GM12872 (cell line): ENCODE results near the gene CDC14B.

Source experiments
- TF ChIP-seq, protein P1 (sequence below): IDR thresholded peaks from 3 replicates; pipeline ENCODE4 v1.5.1; 2011; ENCODE audit warnings: low read depth, mild to moderate bottlenecking, low read length, moderate library complexity; ENCODE audit not compliant: insufficient read depth

Gene CDC14B

DNA sequence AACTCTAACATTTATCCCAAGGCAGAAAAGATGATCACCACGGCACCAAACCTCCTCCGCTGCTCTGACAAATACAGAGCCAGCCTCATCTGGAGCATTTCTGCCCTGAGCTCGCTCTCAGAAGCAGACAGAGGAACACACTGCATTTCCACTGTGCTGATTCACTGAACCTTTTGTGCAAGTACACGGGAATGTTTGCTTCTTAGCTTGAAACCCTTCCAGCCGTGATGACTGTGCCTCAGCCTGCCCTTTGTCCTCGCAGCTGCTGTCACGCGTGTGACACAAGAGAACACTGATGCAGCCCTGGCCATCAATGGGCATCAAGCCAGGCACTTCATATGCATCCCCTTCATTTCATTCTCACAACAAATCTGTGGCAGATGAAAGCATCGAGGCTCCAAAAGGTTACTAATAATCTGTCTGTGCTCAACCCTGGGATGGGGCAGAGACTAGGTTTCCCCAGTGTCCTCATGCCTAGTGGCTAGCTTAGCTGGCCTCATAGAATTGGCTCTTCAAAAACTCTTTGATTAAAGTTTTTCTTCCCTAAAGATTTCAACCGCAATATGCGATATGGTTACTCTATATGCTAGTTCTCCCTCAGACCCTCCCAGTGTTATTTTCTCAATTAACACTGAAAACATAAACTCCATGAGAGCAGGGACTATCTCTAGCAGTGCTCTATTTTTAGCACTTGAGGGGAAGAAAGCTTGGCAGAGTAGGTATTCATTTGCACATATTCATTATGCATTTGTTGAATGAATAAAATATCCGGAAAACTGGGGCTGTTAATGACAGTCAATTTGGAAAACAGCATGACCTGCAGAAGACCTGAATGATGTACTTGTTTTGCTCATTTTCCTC is 7.3 kb downstream of the CDC14B start:
- TF ChIP-seq, protein P1, sequence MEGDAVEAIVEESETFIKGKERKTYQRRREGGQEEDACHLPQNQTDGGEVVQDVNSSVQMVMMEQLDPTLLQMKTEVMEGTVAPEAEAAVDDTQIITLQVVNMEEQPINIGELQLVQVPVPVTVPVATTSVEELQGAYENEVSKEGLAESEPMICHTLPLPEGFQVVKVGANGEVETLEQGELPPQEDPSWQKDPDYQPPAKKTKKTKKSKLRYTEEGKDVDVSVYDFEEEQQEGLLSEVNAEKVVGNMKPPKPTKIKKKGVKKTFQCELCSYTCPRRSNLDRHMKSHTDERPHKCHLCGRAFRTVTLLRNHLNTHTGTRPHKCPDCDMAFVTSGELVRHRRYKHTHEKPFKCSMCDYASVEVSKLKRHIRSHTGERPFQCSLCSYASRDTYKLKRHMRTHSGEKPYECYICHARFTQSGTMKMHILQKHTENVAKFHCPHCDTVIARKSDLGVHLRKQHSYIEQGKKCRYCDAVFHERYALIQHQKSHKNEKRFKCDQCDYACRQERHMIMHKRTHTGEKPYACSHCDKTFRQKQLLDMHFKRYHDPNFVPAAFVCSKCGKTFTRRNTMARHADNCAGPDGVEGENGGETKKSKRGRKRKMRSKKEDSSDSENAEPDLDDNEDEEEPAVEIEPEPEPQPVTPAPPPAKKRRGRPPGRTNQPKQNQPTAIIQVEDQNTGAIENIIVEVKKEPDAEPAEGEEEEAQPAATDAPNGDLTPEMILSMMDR, result no peak

DNA sequence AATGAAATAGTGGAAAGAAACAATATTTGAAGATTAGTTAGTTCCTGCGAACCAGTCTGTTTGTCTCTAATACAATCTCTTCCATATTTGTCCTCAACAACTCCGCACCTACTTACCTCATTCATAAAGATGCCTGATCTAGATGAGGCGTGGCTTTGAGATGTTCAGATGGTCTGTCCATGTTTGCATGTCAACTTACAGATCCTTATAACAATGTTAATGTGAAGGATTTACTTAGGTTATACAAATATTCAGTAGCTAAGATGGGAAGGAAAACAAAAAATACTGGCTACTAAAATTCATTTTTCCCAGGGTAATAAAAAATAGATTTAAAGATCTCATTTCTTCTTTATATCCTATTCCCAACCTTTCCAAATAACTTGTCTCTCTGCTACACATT is 8.3 kb downstream of the CDC14B start:
- TF ChIP-seq, protein P1, result no peak

DNA sequence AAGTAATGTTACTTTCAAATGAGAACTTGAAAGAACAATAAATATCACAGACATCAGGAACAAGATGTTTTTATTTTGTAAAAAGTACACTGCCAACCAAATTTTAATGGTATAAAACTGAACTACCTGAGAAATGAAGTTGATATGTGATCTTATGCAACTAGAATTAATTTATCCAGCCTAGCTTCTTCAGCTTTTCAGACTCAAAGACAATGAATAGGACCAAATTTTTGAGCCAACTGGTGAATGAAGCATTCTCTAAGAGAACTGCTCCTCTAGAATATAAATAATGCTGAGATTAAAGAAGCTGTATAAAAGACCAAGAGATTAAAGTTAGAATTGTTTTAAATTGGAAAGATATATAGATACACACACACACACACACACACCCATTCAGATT is 9.9 kb downstream of the CDC14B start:
- TF ChIP-seq, protein P1, result no peak

DNA sequence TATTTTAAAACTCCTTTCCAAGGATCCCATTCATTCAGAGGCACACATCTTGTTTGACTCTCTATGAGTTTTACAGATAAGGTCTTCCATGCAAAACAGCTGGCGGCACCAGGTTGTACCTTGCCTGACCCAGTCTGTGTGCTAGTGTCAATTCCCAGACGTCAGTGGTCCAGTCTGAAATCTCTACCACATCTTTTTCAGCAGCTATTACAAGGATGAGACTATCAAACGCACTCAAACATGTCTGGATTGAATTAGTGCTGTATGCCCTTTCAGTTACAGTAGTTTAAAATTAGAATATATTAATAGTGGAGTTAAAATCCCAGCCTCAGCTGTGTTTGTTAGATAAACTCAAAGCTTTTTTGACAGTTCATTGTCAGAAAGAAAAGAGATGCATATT is 11.7 kb downstream of the CDC14B start:
- TF ChIP-seq, protein P1, result no peak

DNA sequence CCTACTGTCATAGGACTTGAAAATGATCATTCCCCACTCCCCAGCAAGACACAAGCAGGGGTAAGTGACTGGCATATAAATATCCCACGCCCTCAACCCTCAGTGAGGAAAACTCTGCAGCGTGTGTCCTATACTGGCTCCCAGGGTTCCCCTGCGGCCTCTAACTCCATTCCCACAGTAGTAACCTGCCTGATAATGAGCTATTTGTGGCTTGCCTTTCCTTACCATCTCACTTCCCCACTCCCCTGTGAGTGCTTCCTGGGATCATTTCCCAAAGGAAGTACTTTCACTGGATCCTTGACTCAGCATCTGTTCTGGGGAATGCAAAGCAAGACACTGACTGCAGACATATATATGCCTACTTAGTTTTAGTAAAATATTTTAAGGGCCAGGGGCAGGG is 14.3 kb downstream of the CDC14B start:
- TF ChIP-seq, protein P1, result no peak

DNA sequence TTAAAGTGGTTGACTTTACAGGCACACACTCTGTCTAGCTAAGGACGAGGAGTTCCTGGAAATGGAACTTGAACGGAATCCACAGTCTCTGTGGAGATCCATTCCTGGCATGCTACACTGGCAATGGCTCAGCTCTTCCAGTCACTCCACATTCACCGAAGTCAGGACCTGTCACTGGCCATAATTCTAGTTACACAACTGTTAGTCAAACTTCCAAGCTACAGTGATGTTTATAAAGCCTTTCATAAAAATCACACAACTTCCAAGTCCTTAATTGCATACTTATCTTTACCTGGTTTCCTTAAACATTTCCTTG is 15.7 kb downstream of the CDC14B start:
- TF ChIP-seq, protein P1, result no peak

DNA sequence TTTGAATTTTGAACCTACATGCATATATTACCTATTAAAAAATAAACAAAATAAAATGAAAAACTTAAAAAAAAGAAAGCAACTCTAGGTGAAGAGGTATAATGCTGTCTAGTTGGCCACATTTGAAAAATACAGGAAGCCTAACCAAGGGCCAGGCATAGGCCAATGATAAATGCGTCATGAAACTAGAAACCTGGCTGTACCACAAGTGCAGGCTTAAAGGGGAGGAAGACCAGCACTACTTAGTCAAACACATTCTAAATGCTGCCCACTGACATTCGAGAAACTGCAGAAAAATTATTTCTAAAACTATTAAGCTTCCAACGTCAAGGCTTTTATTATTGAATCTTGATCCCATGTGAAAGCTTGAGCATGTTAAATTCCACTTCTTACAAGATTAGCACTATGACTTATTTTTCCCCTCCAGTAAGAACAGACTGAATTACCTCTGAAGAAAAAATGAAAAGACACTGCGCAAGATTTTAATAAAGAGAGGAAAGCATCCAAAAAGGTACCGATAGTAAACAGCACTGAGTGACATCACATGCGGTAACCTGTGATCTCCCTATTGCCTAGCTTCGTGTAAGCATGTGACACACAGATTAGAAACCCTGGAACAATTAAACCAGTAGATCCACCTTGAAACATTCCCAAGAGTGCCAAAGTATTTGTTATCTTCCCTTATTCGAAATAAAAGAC is 16.2 kb downstream of the CDC14B start:
- TF ChIP-seq, protein P1, result no peak
